GM18951 (cell line): Measurements from ENCODE around the gene SLC66A1.

Experiments used
- POLR2A ChIP-seq: IDR thresholded peaks from 4 replicates; pipeline ENCODE4 v1.6.1; 2011; ENCODE audit warnings: mild to moderate bottlenecking; ENCODE audit not compliant: insufficient read length, insufficient read depth; ENCODE audit errors: extremely low read depth
- in situ Hi-C: fragments of 300-500 bp; cut with MboI; formaldehyde crosslinking; loops from one replicate; pipeline ENCODE4 v1.12.0; 2022; ENCODE audit warnings: low sequenced_read_pairs, mixed read lengths, inconsistent platforms; ENCODE audit not compliant: unreplicated experiment

Gene SLC66A1

DNA sequence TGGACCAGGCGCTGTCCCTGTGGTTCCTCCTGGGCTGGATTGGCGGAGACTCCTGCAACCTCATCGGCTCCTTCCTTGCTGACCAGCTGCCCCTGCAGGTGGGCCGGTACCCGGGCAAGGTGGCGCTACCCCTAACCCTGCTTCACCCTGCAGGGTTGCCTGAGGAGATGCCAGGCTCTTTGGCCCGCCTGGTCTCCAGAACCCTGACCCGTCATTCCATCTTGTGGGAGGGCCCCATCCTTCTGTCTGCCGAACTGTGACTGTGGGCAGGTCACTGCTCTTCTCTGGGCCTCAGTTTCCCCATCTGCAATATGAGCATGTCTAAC is 12.5 kb downstream of the SLC66A1 start:
- TF ChIP-seq POLR2A = no peak
- in situ Hi-C loops = no loop called here

DNA sequence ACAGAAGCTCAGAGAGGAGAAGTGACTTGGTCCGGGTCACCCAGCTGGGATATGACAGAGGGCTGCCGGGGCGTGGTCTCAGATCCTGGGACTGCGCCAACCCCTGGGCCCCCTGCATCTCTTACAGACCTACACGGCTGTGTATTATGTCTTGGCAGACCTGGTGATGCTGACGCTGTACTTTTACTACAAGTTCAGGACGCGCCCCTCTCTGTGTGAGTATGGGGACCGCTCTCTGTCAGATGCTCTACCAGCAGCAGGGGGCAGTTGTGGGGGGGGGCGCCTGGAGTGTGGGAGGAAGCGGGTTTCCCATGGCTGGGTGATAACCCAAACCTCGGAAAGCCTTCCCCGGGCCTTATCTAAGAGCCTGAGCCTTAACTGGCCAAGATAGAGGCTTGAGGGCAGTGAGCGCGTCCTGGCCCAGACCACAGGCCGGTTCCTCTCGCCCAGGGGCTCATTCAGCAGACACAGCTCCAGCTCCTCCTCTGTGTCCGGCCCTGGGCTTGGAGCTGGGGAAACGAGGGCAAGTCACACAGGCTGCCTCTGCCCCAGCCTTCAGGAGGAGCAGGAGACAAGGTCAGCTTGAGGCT is 13.3 kb downstream of the SLC66A1 start:
- in situ Hi-C loops = no loop called here

GRCh38 chr1:19325958-19326747 is 14.0 kb downstream of the SLC66A1 start:
- TF ChIP-seq POLR2A = no peak

More for the DNA sequence above, 13.3 kb downstream of the SLC66A1 start:
- TF ChIP-seq POLR2A = no peak

DNA sequence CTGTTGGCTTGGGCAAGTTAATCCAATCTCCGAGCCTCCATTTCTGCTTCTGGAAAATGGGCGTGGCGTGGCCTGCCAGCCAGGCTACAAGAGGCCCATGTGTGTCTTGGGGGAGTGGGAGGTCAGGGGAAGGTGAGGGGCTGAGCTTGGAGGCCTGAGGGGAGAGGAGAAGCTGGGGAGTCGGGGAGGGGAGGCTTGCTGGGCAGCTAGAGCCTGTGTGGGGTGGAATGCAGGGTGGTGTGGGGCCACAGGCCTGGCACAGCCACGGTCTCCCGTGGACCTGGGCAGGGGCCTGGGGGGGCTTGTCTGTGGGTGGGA is 14.6 kb downstream of the SLC66A1 start:
- in situ Hi-C loops = no loop called here
- no peak for TF ChIP-seq POLR2A

More at GRCh38 chr1:19325958-19326747, 14.0 kb downstream of the SLC66A1 start:
- in situ Hi-C loops = no loop called here

- TF ChIP-seq POLR2A = no peak
- in situ Hi-C loops = no loop called here
Observed at GRCh38 chr1:19327301-19327700, 15.2 kb downstream of the SLC66A1 start.

DNA sequence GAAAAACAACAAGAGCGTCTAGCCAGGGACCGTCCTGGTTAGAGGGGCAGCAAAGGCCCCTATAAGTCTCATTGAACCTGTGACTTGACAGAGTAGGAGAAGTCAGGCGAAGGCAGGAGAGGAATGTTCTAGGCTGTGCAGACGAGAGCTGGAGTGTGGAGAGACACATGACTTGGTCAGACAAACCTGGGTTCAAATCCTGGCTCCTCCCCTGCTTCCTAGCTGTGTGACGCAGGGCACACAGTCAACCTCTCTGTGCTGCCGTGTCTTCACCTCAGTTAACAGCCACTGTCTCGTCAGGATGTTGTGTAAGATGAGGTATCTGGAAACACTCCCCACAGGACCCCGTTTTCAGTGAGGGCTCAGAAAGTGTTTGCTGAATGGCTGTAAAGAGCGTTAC is 15.6 kb downstream of the SLC66A1 start:
- TF ChIP-seq POLR2A = no peak
- in situ Hi-C loops = no loop called here

DNA sequence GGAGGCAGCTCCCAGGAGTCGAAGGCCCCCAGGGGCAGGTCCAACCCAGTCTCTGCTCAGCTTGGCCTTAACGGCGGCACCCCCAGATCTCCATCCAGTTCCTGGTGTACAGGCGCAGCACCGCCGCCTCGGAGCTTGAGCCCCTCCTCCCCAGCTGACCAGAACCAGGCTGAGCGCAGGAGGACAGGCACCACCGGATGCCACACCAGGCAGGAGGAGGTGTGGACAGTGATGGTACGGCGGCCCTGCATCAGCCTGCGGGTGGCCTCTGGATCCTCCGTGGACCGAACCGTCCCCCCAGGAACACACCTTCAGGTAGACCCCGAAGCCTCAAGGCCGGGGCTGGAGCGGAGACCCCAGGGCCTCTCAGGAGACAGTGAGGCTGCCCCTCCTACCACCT is 16.4 kb downstream of the SLC66A1 start:
- no peak for TF ChIP-seq POLR2A
- in situ Hi-C loops = no loop called here

- in situ Hi-C loops = no loop called here
- TF ChIP-seq POLR2A = no peak
Observed at GRCh38 chr1:19329188-19329587, 17.1 kb downstream of the SLC66A1 start.

- in situ Hi-C loops = no loop called here
- TF ChIP-seq POLR2A = no peak
Observed at GRCh38 chr1:19329611-19330010, 17.5 kb downstream of the SLC66A1 start.

DNA sequence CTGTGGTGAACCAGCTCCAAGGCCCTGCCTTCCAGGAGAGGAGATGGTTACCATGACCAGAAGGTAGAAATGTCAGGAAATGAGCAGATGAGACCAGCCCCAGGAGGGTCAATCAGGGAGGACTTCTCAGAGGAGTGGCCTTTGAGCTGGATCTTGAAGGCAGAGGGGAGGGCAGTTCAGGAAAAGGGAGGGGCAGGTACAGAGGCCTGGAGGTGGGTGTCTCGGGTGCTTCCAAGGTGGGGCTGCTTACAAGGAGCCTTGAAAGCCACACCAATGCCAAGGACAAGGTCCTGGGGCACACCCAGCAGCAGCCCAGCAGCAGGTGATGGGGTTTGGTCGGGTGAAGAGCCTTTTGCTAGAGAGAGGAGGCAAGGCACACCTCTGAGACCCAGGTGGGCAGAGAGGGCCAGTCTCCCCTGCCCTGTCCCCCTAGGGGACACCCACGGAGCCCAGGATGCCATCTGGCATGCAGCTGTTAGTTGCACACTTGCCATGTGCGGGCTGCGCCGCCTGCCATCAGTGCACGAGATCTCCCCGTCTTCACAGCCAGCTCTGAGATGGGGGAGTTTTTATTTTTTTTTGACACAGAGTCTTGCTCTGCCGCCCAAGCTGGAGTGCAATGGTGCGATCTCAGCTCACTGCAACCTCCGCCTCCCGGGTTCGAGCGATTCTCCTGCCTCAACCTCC is 18.5 kb downstream of the SLC66A1 start:
- no peak for TF ChIP-seq POLR2A
- in situ Hi-C loops = no loop called here

GRCh38 chr1:19331262-19331878 is 19.2 kb downstream of the SLC66A1 start:
- TF ChIP-seq POLR2A = no peak
- in situ Hi-C loops = no loop called here

DNA sequence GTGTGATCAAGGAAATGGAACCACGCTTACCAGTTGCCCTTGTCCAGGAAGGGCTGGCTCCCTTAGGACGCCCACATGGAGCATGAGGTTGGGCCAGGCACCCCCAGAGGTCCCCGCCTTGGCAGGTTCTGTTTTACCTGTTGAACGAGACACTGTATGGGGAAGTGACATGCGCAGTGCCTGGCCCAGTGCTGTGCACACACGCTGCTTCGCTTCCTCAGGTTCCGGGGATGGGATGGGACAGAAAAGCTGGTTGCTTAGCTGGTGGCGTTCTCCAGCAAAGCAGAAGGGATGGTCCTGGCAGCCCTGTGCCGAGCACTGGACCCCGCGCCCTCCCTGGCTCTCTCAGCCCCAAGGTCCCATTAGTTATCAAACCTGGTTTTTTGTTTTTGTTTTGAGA is 20.7 kb downstream of the SLC66A1 start:
- in situ Hi-C loops = no loop called here
- TF ChIP-seq POLR2A = no peak

- TF ChIP-seq POLR2A = no peak
- in situ Hi-C loops = no loop called here
Observed at GRCh38 chr1:19333587-19334354, 21.6 kb downstream of the SLC66A1 start.
